Loucy (cell line): ENCODE measurements around the gene ADCY5.

Experiments used
- H2AFZ ChIP-seq: fragments of 200-600 bp; sonication (generic); 2 replicates; pipeline ENCODE4 v1.6.0; 2016; ENCODE audit warnings: antibody characterized with exemption, mild to moderate bottlenecking, low read length, moderate library complexity
- H3F3A ChIP-seq: fragments of 200-600 bp; 2 replicates; pipeline ENCODE4 v1.6.0; 2016; ENCODE audit warnings: antibody characterized with exemption, low read depth, mild to moderate bottlenecking
- H3K27me3 ChIP-seq: fragments of 200-600 bp; sonication (generic); 2 replicates; pipeline ENCODE4 v1.6.1; 2014; ENCODE audit warnings: low read length, mild to moderate bottlenecking; ENCODE audit not compliant: insufficient read depth, poor library complexity, severe bottlenecking
- H3K36me3 ChIP-seq: fragments of 200-600 bp; sonication (generic); 2 replicates; pipeline ENCODE4 v1.6.1; 2016; ENCODE audit warnings: low read length; ENCODE audit not compliant: insufficient read depth
- H3K4me1 ChIP-seq: fragments of 200-600 bp; sonication (generic); 2 replicates; pipeline ENCODE4 v1.5.1; 2014; ENCODE audit warnings: low read length, mild to moderate bottlenecking; ENCODE audit not compliant: insufficient read depth, poor library complexity, severe bottlenecking
- H3K4me2 ChIP-seq: fragments of 200-600 bp; sonication (generic); 2 replicates; pipeline ENCODE4 v1.6.0; 2014; ENCODE audit warnings: antibody characterized with exemption, low read length, low read depth, mild to moderate bottlenecking; ENCODE audit not compliant: poor library complexity, severe bottlenecking
- H3K4me3 ChIP-seq: fragments of 200-600 bp; sonication (generic); 2 replicates; pipeline ENCODE4 v1.5.1; 2014; ENCODE audit warnings: low read length, mild to moderate bottlenecking, mixed read lengths; ENCODE audit not compliant: poor library complexity, severe bottlenecking
- H3K79me2 ChIP-seq: fragments of 200-600 bp; sonication (generic); 2 replicates; pipeline ENCODE4 v1.6.1; 2014; ENCODE audit warnings: low read length; ENCODE audit not compliant: insufficient read depth
- H3K9ac ChIP-seq: fragments of 200-600 bp; sonication (generic); 2 replicates; pipeline ENCODE4 v1.6.0; 2014; ENCODE audit warnings: mild to moderate bottlenecking, low read depth, low read length, moderate library complexity; ENCODE audit not compliant: poor library complexity, severe bottlenecking
- H3K9me2 ChIP-seq: fragments of 200-600 bp; sonication (generic); replicated peaks from 2 replicates; pipeline ENCODE4 v1.6.1; 2016; ENCODE audit warnings: low read depth, low read length, mixed read lengths
- H3K9me3 ChIP-seq: fragments of 200-600 bp; sonication (generic); 2 replicates; pipeline ENCODE4 v1.6.1; 2014; ENCODE audit warnings: mild to moderate bottlenecking, antibody characterized with exemption, low read length, low read depth; ENCODE audit not compliant: insufficient read depth
- H4K20me1 ChIP-seq: fragments of 200-600 bp; sonication (generic); 2 replicates; pipeline ENCODE4 v1.6.0; 2014; ENCODE audit warnings: antibody characterized with exemption, low read length, mild to moderate bottlenecking; ENCODE audit not compliant: insufficient read depth, poor library complexity, severe bottlenecking
- CTCF ChIP-seq: fragments of 200-600 bp; sonication (generic); conservative IDR thresholded peaks from 2 replicates; pipeline ENCODE4 v1.5.1; 2014; ENCODE audit warnings: mild to moderate bottlenecking, antibody characterized with exemption, low read length
- EZH2phosphoT487 ChIP-seq: fragments of 200-600 bp; IDR thresholded peaks from 2 replicates; pipeline ENCODE4 v1.6.1; 2018; ENCODE audit warnings: antibody characterized with exemption, mild to moderate bottlenecking, moderate library complexity, borderline replicate concordance

Gene ADCY5

GRCh38 chr3:123357275-123357674 is 91.6 kb downstream of the ADCY5 start:
- Histone ChIP-seq H4K20me1 (no peaks in the 10 kb centered on the region), H3K27me3 (no peaks in the 10 kb centered on the region), H3K9me3 (no peaks in the 10 kb centered on the region; the same call in 1 of the 2 replicates), H3K9ac (no peak overlapping the region), H3F3A (no peaks in the 10 kb centered on the region), H3K4me2 (no peak overlapping the region), H3K36me3 (no peaks in the 10 kb centered on the region), H3K9me2 (no peaks in the 10 kb centered on the region), H3K79me2 (no peaks in the 10 kb centered on the region), H3K4me1 (no peaks in the 10 kb centered on the region), H2AFZ (no peak overlapping the region), H3K4me3 (no peak overlapping the region)
- TF ChIP-seq CTCF (no peak), EZH2phosphoT487 (no peak)

DNA sequence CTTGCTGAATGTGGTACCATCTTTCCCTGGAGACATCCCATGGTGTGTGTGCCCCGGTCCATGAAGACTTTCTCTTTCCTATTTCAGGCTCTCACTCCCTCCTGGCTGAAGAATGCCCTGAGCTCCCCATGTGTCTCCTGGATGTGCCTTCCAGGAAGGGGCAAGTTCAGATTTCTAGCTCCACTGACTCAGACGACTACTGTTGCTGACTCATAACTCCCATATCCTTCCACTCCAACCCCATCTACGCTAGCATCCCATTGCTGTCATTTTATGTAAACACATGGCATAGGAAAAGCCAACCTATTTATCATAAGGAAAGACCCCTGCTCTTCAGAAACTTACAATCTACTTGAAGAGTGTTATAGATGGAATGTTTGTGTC is 95.0 kb downstream of the ADCY5 start:
- H2AFZ ChIP-seq = no peak overlapping the region
- H3K9me2 ChIP-seq = no peaks in the 10 kb centered on the region
- H3K4me1 ChIP-seq = no peaks in the 10 kb centered on the region
- H3K9ac ChIP-seq = no peak overlapping the region
- H3K27me3 ChIP-seq = no peaks in the 10 kb centered on the region
- TF ChIP-seq EZH2phosphoT487 (no peak), CTCF (no peak)
- H3K4me2 ChIP-seq = no peak overlapping the region
- H3K4me3 ChIP-seq = no peak overlapping the region
- H3K79me2 ChIP-seq = no peaks in the 10 kb centered on the region
- no peaks in the 10 kb centered on the region for H4K20me1 ChIP-seq
- no peaks in the 10 kb centered on the region; the same call in 1 of the 2 replicates for H3K9me3 ChIP-seq
- H3K36me3 ChIP-seq = no peaks in the 10 kb centered on the region
- no peaks in the 10 kb centered on the region for H3F3A ChIP-seq

DNA sequence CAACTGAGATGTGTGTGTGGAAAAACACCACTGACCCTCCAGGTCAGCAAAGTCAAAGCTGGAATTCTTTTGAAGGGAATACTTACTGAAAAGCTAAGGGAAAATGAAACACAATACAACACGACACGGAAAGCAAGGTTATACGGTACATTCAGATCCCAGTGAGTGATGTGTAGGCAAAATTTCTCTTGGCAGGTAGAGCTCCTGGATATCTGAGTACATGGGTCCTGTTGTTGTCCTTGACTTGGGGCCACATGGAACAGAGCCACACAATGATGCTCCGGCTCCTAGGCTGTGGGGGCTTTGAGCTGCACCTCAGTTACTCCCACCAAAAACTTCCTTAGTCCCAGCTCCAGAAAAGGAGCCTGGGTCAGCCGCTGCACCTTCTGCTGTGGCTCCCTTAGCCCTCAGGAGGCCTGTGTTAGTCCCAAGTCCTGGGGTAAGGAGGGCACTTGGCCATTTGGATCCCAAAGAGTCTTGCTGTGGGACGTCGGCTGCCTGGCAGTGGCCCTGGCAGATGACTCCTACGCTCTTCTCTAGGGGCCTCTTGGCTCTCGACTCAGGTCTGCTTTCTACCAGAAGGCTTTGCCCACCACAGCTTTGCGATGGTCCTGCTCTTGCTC is 95.6 kb downstream of the ADCY5 start:
- TF ChIP-seq EZH2phosphoT487 (no peak), CTCF (no peak)
- Histone ChIP-seq H3F3A (no peaks in the 10 kb centered on the region), H3K9me3 (no peaks in the 10 kb centered on the region; the same call in 1 of the 2 replicates), H3K79me2 (no peaks in the 10 kb centered on the region), H2AFZ (no peak overlapping the region), H3K9me2 (no peaks in the 10 kb centered on the region), H4K20me1 (no peaks in the 10 kb centered on the region), H3K27me3 (no peaks in the 10 kb centered on the region), H3K9ac (no peak overlapping the region), H3K4me2 (no peak overlapping the region), H3K36me3 (no peaks in the 10 kb centered on the region), H3K4me3 (no peak overlapping the region), H3K4me1 (no peaks in the 10 kb centered on the region)
